Stimulated activated CD8-positive, alpha-beta memory T cell treated with anti-CD3 and anti-CD28 coated beads, Interleukin-2, amount 100 ng/mL, for 1 hour (primary cell): Measurements from ENCODE around the gene P2RX2.
A peak's percentile ranks its signal among the peaks of the same experiment; 100 is the strongest.

Experiments used
- DNase-seq, 2 donors: peaks; one replicate each; pipeline ENCODE4 v3.0.0-alpha.2; 2020; ENCODE audit warnings: low read depth in 2 of 2

P2RX2 gene

GRCh38 chr12:132603240-132604150, 15.1 kb upstream of the P2RX2 start:
- no peak for DNase-seq

- DNase-seq, result no peak
Observed at GRCh38 chr12:132604151-132604618, 14.4 kb upstream of the P2RX2 start.

- DNase-seq, result no peak
Observed at GRCh38 chr12:132604668-132605441, 13.7 kb upstream of the P2RX2 start.

GRCh38 chr12:132605892-132606291, 12.7 kb upstream of the P2RX2 start:
- no peak for DNase-seq

- no peak for DNase-seq
Observed at GRCh38 chr12:132606466-132606865, 12.1 kb upstream of the P2RX2 start.

GRCh38 chr12:132606927-132607326, 11.6 kb upstream of the P2RX2 start:
- DNase-seq, result no peak

- DNase-seq, result no peak
Observed at GRCh38 chr12:132608231-132609171, 10.1 kb upstream of the P2RX2 start.

GRCh38 chr12:132610051-132610759, 8.4 kb upstream of the P2RX2 start, which contains the start of gene LRCOL1:
Gene LRCOL1 (minus strand): TSS chr12:132610582. CDS start chr12:132606251, 4,331 bp downstream.
- no peak for DNase-seq

- no peak for DNase-seq
Observed at GRCh38 chr12:132610866-132611602, 7.5 kb upstream of the P2RX2 start.

GRCh38 chr12:132611620-132612019, 7.0 kb upstream of the P2RX2 start:
- no peak for DNase-seq

GRCh38 chr12:132614029-132614428, 4.5 kb upstream of the P2RX2 start:
- no peak for DNase-seq

GRCh38 chr12:132614861-132615578, 3.6 kb upstream of the P2RX2 start:
- peak; percentile 64 to 67 for DNase-seq

GRCh38 chr12:132615579-132616038, 3.0 kb upstream of the P2RX2 start:
- no peak for DNase-seq

GRCh38 chr12:132617135-132617701, 1.4 kb upstream of the P2RX2 start:
- no peak for DNase-seq

- DNase-seq, result no peak
Observed at GRCh38 chr12:132617822-132618682, 524 bp upstream of the P2RX2 start.

GRCh38 chr12:132619071-132619385, 452 bp downstream of the P2RX2 start:
- DNase-seq, result no peak

GRCh38 chr12:132619386-132620112, 973 bp downstream of the P2RX2 start:
- no peak for DNase-seq
